Measurements from ENCODE around the gene ARHGEF4. TPM values are rescaled to one million over a fixed set of nuclear protein-coding genes. Genes with fewer than 3 reads are reported as not detected.

ARHGEF4 gene
- total RNA-seq, 1 experiment from 2014 or later = 26.6 TPM

- TF ChIP-seq YY1 (IDR thresholded peaks at IDR 0.05; ENCODE audit: extremely low read depth, insufficient replicate concordance, low read depth, low read length) = no peak
- no peak for TF ChIP-seq SP1 (IDR thresholded peaks at IDR 0.05; ENCODE audit: low read depth)
- no peak for TF ChIP-seq MAX (IDR thresholded peaks at IDR 0.05)
- TF ChIP-seq SIN3A (IDR thresholded peaks at IDR 0.05; ENCODE audit: low read depth) = no peak
- no peak for TF ChIP-seq SRF (IDR thresholded peaks at IDR 0.05; ENCODE audit: low read depth)
Observed at GRCh38 chr2:131052741-131053263, 216.1 kb downstream of the ARHGEF4 start (continued).

GRCh38 chr2:131054488-131054887, 217.8 kb downstream of the ARHGEF4 start:
- H3K4me1 ChIP-seq (ENCODE audit: control insufficient read depth in 1 of 2, insufficient read depth in 2 of 2, low read length in 2 of 2) = no peaks in the 10 kb centered on the region
- TF ChIP-seq YY1 (IDR thresholded peaks at IDR 0.05; ENCODE audit: extremely low read depth, insufficient replicate concordance, low read depth, low read length) (no peak), ZFX (IDR thresholded peaks at IDR 0.05) (no peak), SP1 (IDR thresholded peaks at IDR 0.05; ENCODE audit: low read depth) (no peak), ELF1 (IDR thresholded peaks at IDR 0.05; ENCODE audit: borderline replicate concordance, low read depth) (no peak), ZNF274 (IDR thresholded peaks at IDR 0.05; ENCODE audit: low read depth, low read length) (no peak), CEBPB (IDR thresholded peaks at IDR 0.05; ENCODE audit: low read depth) (no peak), ATF3 (IDR thresholded peaks at IDR 0.05) (no peak), RAD21 (IDR thresholded peaks at IDR 0.05; ENCODE audit: low read depth) (no peak), EZH2 (IDR thresholded peaks at IDR 0.05) (no peak), ZBTB33 (IDR thresholded peaks at IDR 0.05; ENCODE audit: extremely low read depth, insufficient replicate concordance, low read length) (no peak), TCF7L2 (IDR thresholded peaks at IDR 0.05; ENCODE audit: borderline replicate concordance, extremely low read depth, insufficient read depth, insufficient read length) (no peak), POLR2AphosphoS5 (IDR thresholded peaks at IDR 0.05; ENCODE audit: low read depth, low read length) (no peak), JUND (IDR thresholded peaks at IDR 0.05) (no peak), EZH2phosphoT487 (IDR thresholded peaks at IDR 0.05; ENCODE audit: borderline replicate concordance) (no peak), SIN3A (IDR thresholded peaks at IDR 0.05; ENCODE audit: low read depth) (no peak)
- no peak overlapping the region for H3K4me3 ChIP-seq (replicated peaks in 1 of 2; ENCODE audit: low read depth in 1 of 2, low read length in 2 of 2)
- H3K79me2 ChIP-seq (ENCODE audit: insufficient read depth, low read length) = peaks cover 78% of the 10 kb centered on the region
- BruUV-seq (replicated peaks) = no TSS peak
- DNase-seq (ENCODE audit: low read depth, low spot score) (no peak), ATAC-seq (no peak)
- no peak overlapping the region for H3K4me2 ChIP-seq (ENCODE audit: low read length)
- no peak overlapping the region for H2AFZ ChIP-seq (ENCODE audit: low read depth, low read length, poor library complexity, severe bottlenecking)
- intact Hi-C loops (cut with micrococcal nuclease) = no loop called here
- peaks cover 44% of the 10 kb centered on the region in 2 experiments; a peak in 3 of 4 replicates for H3K36me3 ChIP-seq (ENCODE audit: control insufficient read depth in 1 of 2, insufficient read depth in 2 of 2, low read length in 2 of 2)
- no peak overlapping the region for H3K9ac ChIP-seq (ENCODE audit: low read length)
- ChIA-PET RAD21 (ENCODE audit: low non-redundant PET in 1 of 2, low total read pairs in 2 of 2, uncharacterized antibody in 2 of 2, unreplicated experiment in 2 of 2) (no interaction called here), POLR2A (no interaction called here), CTCF (no interaction called here)
- H3K9me2 ChIP-seq (ENCODE audit: insufficient read depth) = no peaks in the 10 kb centered on the region
- no peaks in the 10 kb centered on the region for H3K9me3 ChIP-seq (ENCODE audit: control insufficient read depth in 1 of 2, insufficient read depth in 1 of 2, low read depth in 1 of 2, low read length in 2 of 2)
- H4K20me1 ChIP-seq (ENCODE audit: insufficient read depth) = peaks cover 12% of the 10 kb centered on the region; the same call in 1 of the 2 replicates
- H3K27me3 ChIP-seq (ENCODE audit: insufficient read depth, low read length) = no peaks in the 10 kb centered on the region
- no peak overlapping the region for H3K27ac ChIP-seq (ENCODE audit: low read depth, low read length)

All from HCT116 (cell line).